CD1c-positive myeloid dendritic cell (primary cell): ENCODE data around the gene KLHDC4.
"Not testable (repeated sequence)": the region's sequence is repeated elsewhere in the genome, so short reads cannot be mapped to it uniquely, and the experiment has no call there.

ENCODE experiments used
- DNase-seq: peaks from one replicate; pipeline ENCODE4 v3.0.0-alpha.2; 2016; ENCODE audit errors: extremely low spot score

The KLHDC4 gene

DNA sequence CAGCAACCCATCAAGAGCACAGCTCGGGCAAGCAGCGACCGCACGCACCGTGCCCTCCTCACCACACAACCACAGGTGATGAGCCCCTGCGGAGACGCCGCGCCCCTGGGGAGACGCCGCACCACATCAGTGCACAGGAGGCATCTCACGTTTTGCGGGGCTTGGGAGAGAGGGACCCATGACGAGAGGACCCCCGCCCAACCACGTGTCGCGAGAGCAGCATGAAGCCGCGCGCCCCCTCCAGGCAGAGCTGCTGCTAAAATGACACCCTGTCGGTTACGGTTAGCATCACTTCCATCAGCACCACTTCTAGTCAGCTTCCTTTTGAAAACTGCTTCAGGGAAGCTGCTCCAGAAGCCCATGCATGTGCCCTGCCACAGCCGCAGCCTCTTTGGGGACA, 45.3 kb downstream of the KLHDC4 start:
- DNase-seq = no peak

- not testable (repeated sequence) for DNase-seq
Measured at GRCh38 chr16:87718831-87719230, 47.0 kb downstream of the KLHDC4 start.

GRCh38 chr16:87715658-87716057, 50.1 kb downstream of the KLHDC4 start:
- no peak for DNase-seq

DNA sequence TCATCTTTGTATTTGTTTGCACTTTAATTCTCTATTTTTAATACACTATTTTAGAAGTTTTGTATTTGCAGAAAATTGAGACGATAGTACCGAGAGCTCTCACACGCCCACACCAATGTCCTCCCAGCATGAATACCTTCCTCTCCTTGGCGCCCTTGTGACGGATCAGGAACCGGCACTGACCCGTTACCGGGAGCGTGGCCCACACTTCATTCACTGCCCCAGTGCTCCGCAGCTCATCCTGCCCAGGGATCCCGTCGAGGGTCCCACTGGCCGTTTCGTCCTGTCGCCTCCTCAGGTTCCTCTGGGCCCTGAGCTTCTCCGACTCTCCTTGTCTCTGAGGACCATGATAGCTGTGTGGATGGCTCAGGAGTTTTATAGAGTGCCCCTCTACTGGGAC, 50.6 kb downstream of the KLHDC4 start:
- DNase-seq = no peak

DNA sequence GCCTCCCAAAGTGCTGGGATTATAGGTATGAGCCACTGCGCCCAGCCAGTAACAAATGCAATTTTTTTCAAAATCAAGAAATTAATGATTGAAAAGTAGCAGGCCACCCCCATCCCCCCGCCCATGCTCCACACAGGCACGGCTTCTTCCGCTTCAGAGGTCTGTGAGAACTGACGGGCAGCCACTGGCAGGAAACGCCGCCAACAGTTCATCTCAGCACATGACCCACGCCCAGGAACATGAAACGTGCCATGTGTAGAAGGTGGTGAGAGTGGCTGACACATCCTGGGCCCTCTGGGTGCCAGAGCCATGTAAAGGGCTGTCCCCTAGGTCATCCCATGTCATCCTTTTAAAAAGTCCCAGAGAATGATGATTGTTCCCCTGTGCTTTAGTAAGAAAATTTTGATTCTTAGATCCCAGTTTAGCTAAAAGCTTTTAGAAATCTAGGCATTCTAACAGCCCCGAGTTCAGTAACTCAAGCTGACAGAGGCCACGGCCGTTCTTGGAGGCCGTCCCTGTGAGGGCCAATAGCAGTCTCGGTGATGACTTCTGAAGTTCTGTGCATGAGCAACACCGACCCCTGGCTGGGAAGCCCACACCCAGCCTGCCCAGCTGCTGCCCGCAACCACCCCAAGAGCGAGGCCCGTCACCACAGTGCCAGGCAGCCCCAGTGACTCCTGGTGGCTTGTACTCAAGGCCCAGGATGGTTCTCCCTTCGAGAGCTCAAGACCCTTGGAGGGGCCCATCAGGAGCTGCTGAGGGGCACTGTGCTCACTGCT, 52.1 kb downstream of the KLHDC4 start:
- DNase-seq = peak; percentile 10

DNA sequence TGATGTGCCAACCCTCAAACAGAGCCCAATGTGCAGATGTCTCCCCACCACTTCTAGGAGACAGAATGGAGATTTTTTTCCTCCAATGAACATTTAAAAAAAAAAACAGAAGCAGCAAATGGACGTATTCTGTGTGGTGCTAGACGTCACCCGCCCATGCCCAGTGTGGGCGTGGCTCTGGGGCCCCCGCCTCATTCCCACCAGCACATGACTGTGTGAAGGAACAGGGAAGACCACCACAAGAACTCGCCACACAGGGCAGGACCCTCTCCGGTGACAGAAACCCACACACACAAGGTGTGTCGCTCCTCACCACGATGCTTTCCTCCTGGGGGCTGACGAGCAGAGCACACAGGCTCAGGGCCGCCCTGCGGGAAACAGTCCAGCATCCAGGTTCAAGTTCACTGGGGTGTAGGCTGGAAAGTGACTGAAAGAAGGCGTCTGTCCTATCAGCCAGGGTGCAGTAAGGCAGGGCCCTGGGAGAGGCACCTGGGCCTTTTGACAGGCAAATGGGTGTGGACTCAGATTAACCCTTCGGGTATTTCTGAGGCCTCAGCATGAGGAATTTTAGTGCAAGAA, 53.5 kb downstream of the KLHDC4 start:
- DNase-seq = no peak

- DNase-seq = no peak
Measured at GRCh38 chr16:87710887-87711286, 54.9 kb downstream of the KLHDC4 start.

DNA sequence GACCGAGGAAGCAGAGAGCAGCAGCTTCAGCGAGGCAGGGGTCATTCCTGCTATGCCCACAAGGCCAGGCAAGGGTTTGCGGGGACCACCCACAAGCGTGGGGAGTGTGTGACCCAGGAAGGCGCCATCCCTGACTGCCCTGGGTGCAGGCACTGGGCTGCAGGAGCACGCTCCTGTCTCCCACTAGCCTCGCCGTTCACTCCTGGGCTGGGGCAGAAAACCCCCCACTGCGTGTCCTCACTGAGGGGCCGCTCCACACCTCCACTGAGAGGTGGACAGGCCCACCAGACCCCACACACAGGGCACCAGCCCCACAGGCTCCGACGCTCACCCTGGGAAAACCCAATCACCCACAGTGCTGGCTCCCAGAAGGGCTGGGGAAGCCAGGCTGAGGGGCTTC, 56.1 kb downstream of the KLHDC4 start:
- no peak for DNase-seq

- DNase-seq = no peak
Measured at GRCh38 chr16:87708881-87709638, 56.7 kb downstream of the KLHDC4 start.

- no peak for DNase-seq
Measured at GRCh38 chr16:87707714-87708580, 57.8 kb downstream of the KLHDC4 start.

DNA sequence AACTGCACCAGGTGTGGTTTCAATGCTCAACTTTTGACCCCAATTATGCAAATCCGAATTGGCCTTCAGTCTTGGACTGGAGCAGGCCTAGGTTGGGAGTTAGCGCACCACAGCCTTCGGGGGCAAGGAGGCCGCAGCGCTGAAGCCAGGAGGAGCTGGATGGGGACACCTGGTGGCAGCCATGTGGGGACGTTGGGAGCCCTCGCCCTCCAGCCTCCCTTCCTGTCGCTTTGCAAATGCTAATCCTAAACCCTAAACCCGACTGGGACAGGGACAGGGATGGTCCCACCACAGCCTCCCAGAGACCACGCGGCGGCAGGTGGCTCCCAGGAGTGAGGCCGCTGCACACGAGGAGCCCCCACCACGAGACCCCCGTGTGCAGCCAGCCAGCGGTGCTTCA, 58.7 kb downstream of the KLHDC4 start:
- no peak for DNase-seq

DNA sequence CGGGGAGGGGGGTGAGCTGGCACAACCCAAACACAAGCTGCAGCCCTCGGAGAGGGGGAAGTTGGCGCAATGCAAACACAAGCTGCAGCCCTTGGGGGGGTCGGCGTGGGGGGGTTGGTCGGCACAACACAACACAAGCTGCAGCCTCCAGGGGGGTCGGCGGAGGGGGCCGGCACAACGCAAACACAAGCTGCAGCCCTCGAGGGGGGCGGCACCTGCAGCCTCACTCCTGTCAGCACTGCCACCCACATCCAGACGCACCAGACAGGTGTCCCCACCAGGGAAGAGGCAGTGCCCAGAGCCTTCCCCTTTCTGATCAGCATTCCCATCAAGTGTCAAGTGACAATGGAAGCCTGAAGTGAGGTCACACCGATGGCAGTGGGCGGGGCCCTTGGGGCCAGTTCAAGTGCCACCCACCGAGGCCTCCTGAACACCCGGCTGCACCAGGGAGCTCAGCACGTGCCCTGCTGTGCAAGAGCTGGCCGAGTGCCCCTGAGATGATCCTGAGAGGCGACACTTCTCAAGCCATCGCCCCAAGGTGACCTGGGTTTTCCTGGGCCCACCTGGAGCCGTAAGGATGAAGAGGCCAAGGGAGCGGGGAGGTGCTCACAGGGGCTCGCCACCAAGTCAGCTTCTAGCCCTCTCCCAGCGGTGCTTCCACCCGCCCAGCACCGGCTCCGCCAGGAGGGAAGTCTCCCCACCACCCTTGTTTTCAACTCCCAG, 59.3 kb downstream of the KLHDC4 start:
- DNase-seq = no peak

GRCh38 chr16:87705771-87706277, 60.0 kb downstream of the KLHDC4 start:
- no peak for DNase-seq

GRCh38 chr16:87704754-87705353, 60.9 kb downstream of the KLHDC4 start:
- no peak for DNase-seq

DNA sequence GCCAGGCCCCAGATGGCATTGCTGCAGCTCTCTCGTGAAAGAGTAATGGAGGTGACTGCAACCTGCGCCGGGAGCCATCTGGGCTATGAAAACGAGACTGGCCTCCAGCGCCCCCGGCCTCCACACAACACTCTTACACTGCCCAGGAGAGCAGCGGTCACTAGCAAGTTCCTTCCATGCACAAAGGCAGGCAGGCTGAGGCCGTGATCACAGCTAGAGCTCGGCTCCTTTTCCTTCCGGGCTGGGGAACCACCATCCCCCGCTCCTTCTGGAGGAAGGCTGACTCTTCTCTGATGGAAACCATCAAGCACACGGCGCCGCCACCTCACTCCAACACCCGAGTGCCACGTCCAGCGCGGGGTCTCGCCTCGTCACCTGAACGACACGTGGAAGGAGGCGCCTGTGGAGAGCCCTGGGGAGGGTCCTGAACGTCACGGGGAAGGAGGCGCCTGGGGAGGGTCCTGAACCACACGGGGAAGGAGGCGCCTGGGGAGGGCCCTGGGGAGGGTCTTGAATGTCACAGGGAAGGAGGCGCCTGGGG, 61.9 kb downstream of the KLHDC4 start:
- no peak for DNase-seq

- DNase-seq = no peak
Measured at GRCh38 chr16:87703071-87703470, 62.7 kb downstream of the KLHDC4 start.

- peak; percentile 29 for DNase-seq
Measured at GRCh38 chr16:87702325-87702811, 63.4 kb downstream of the KLHDC4 start.

GRCh38 chr16:87701505-87701921, 64.3 kb downstream of the KLHDC4 start:
- no peak for DNase-seq

GRCh38 chr16:87701078-87701460, 64.7 kb downstream of the KLHDC4 start:
- DNase-seq = no peak

- DNase-seq = no peak
Measured at GRCh38 chr16:87700406-87701077, 65.2 kb downstream of the KLHDC4 start.
